Stimulated activated CD4-positive, alpha-beta T cell treated with anti-CD3 and anti-CD28 coated beads, Interleukin-1b, Interleukin-23, amount 100 ng/mL, for 24 hours (primary cell): ENCODE data around the gene TRAPPC6A.

Experiments
- DNase-seq, 4 experiments: peaks; one replicate each; pipeline ENCODE4 v3.0.0-alpha.2; 2020; ENCODE audit warnings: low read depth in 4 of 4, low spot score in 1 of 4

Gene TRAPPC6A

GRCh38 chr19:45163751-45164460 is 14.1 kb downstream of the TRAPPC6A start:
- DNase-seq: no peak

GRCh38 chr19:45163156-45163555 is 14.9 kb downstream of the TRAPPC6A start:
- DNase-seq: no peak

- no peak for DNase-seq
Observed at GRCh38 chr19:45162608-45163143, 15.4 kb downstream of the TRAPPC6A start.

GRCh38 chr19:45161738-45162607 is 16.1 kb downstream of the TRAPPC6A start:
- DNase-seq: no peak

- no peak for DNase-seq
Observed at GRCh38 chr19:45160870-45161737, 16.9 kb downstream of the TRAPPC6A start, which contains the start of gene NKPD1. Gene NKPD1, minus strand, starts transcription at chr19:45160982. Its CDS starts 832 bp downstream, at chr19:45160150.

GRCh38 chr19:45159971-45160324 is 18.1 kb downstream of the TRAPPC6A start:
- no peak for DNase-seq

GRCh38 chr19:45159210-45159970 is 18.6 kb downstream of the TRAPPC6A start:
- DNase-seq: no peak

- no peak for DNase-seq
Observed at GRCh38 chr19:45158503-45159209, 19.4 kb downstream of the TRAPPC6A start.

- no peak for DNase-seq
Observed at GRCh38 chr19:45156751-45157150, 21.3 kb downstream of the TRAPPC6A start.

- no peak for DNase-seq
Observed at GRCh38 chr19:45156011-45156630, 21.9 kb downstream of the TRAPPC6A start.

- DNase-seq: no peak
Observed at GRCh38 chr19:45154064-45154827, 23.8 kb downstream of the TRAPPC6A start.

GRCh38 chr19:45153339-45154063 is 24.5 kb downstream of the TRAPPC6A start:
- DNase-seq: peak in 1 of 4 experiments; percentile 14

GRCh38 chr19:45152504-45153338 is 25.3 kb downstream of the TRAPPC6A start:
- no peak for DNase-seq

- no peak for DNase-seq
Observed at GRCh38 chr19:45151821-45152503, 26.1 kb downstream of the TRAPPC6A start.

- DNase-seq: no peak
Observed at GRCh38 chr19:45151320-45151719, 26.7 kb downstream of the TRAPPC6A start.

GRCh38 chr19:45150751-45151281 is 27.2 kb downstream of the TRAPPC6A start:
- DNase-seq: no peak
